Measurements from ENCODE around the gene PES1.

GRCh38 chr22:30537083-30537731 is 54.5 kb downstream of the PES1 start:
- TF ChIP-seq CTCF (IDR thresholded peaks at IDR 0.05) (no peak), REST (IDR thresholded peaks at IDR 0.05; ENCODE audit: insufficient read depth in 1 of 2, low read depth in 2 of 2, low read length in 1 of 2) (no peak)
